Bronchus fibroblast of lung (primary cell): Measurements from ENCODE around the gene CD99L2. TPM values are rescaled to one million over a fixed set of nuclear protein-coding genes. Genes with fewer than 3 reads are reported as not detected.

Experiments
- total RNA-seq: library from RNA; depleted of rRNA; stranded (reverse); fragments of >200 nt; gene quantifications from 2 replicates; pipeline ENCODE4 v1.2.3, GENCODE V29; 2015

CD99L2 gene
- total RNA-seq = 50.1 and 52.6 TPM in 2 replicates

GRCh38 chrX:150898343-150899190 is at the start of gene CD99L2:
CD99L2 (minus strand) TSS chrX:150898668; CDS start chrX:150898588, 80 bp downstream.

Other genes starting within 250 kb of the CD99L2 start
- gene MTMR1, start 205.3 kb downstream of the CD99L2 start, total RNA-seq = 12.0 and 17.7 TPM in 2 replicates
- 28.5 and 38.5 TPM in 2 replicates for gene HMGB3, start 84.7 kb upstream of the CD99L2 start, total RNA-seq